SIG-M5 treated with dmso at 0.1 percent for 504 hours (cell line): Measurements from ENCODE around the gene PRR22.
"Not testable (repeated sequence)": the region's sequence is repeated elsewhere in the genome, so short reads cannot be mapped to it uniquely, and the experiment has no call there.

Source experiments
- DNase-seq: peaks from one replicate; lab custom pipeline; 2025; ENCODE audit not compliant: unreplicated experiment; lab: John Stamatoyannopoulos, UW

Gene PRR22

DNA sequence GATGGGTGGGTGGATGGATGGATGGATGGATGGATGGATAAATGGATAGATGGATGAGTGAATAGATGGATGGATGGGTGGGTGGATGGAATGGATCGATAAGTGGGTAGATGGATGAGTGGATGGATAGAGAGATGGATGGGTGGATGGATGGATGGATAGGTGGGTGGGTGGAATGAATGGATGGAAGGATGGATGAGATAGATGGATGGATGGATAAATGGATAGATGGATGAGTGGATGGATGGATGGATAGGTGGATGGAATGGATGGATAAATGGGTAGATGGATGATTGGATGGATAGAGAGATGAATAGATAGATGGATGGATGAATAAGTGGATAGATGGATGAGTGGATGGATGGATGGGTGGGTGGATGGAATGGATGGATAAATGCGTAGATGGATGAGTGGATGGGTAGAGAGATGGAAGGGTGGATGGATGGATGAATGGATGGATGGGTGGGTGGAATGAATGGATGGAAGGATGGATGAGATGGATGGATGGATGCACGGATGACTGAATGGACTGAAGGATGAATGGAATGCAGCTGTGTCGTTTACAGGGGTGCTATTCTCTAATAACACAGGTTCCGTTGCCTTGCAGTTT is 21.8 kb downstream of the PRR22 start:
- no peak for DNase-seq

DNA sequence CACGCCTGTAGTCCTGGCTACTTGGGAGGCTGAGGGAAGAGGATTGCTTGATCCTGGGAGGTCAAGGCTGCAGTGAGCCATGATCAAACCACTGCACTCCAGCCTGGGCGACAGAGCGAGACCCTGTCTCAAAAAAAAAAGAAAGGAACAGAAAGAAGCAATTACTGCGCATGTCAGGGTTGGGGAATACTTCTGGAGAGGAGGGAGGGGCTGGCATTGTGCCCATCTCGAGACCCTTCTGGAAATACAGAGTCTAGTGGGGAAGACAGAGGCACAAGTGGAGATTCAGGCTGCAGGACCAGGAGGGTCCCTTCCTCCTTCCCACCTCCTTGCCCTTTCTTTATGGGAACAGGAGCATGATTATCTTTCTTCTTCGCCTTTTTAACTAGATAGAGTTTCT is 30.8 kb downstream of the PRR22 start:
- DNase-seq, result no peak

GRCh38 chr19:5751709-5752108 is 32.8 kb downstream of the PRR22 start:
- DNase-seq, result no peak

GRCh38 chr19:5749505-5749904 is 35.0 kb downstream of the PRR22 start:
- no peak for DNase-seq

- not testable (repeated sequence) for DNase-seq
These were observed 35.6 kb downstream of the PRR22 start for GRCh38 chr19:5748920-5749319.

DNA sequence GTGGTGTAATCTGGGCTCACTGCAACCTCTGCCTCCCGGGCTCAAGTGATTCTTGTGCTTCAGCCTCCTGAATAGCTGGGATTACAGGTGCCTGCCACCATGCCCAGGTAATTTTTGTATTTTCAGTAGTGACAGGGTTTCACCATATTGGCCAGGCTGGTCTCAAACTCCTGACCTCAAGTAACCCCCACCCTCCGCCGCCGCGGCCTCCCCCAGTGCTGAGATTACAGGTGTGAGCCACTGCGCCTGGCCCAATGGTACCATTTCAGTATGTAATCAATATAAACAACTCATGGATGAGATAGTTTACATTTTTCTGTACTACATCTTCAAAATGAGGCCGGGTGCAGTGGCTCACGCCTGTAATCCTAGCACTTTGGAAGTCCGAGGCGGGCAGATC is 39.5 kb downstream of the PRR22 start:
- not testable (repeated sequence) for DNase-seq

DNA sequence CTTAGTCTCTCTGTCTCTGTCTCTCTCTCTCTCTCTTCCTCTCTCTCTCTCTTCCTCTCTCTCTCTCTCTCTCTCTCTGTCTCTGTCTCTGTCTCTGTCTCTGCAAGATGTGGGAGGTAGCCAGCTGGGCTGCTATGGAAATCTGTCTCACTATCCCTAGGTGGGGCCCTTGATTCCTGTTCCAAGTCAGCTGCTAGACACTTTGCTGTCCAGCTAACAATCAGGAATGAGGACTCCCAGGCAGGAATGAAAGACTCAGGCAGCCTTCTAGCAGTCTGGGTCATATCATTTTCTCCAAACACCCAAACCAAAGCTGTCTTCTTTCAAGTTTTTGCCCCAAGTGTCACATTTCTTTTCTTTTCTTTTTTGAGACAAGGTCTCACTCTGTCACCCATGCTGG is 40.9 kb downstream of the PRR22 start:
- DNase-seq, result no peak

DNA sequence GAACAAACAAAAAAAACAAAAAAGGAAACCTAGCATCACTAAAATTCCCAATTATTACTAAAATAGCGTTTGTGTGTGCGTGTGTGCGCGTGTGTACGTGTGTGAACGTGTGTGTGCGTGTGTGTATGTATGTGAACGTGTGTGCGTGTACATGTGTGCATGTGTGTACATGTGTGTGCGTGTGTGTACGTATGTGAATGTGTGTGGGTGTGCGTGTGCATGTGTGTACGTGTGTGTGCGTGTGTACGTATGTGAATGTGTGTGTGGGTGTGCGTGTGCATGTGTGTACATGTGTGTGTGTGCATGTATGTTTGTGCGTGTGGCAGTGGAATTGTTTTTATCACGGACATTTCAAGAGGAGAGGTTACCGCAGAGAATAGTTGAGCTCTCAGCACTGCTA is 42.5 kb downstream of the PRR22 start:
- no peak for DNase-seq

GRCh38 chr19:5738423-5738822 is 46.1 kb downstream of the PRR22 start:
- DNase-seq, result peak; percentile 15

DNA sequence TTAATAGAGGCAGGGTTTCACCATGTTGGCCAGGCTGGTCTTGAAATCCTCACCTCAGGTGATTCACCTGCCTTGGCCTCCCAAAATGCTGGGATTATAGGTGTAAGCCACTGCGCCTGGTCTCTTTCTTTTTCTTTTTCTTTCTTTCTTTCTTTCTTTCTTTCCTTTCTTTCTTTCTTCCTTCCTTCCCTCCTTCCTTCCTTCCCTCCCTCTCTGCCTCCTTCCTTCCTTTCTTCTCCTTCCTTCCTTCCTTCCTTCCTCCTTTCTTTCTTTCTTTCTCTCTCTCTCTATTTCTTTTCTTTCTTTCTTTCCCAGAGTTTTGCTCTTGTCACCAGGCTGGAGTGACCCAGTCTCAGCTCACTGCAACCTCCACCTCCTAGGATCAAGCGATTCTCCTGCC is 51.4 kb downstream of the PRR22 start:
- DNase-seq, result not testable (repeated sequence)
